Activated CD4-positive, alpha-beta T cell treated with anti-CD3 and anti-CD28 coated beads, Interleukin-2, amount 10 ng/mL, durations not matched to agents 24 days and 14 days (primary cell): ENCODE results near the gene CNDP1. TPM values are rescaled to one million over a fixed set of nuclear protein-coding genes. Genes with fewer than 3 reads are reported as not detected.

Experiments used
- DNase-seq: peaks from one replicate; pipeline ENCODE4 v3.0.0; 2022
- H3K27ac Mint-ChIP-seq: one replicate; pipeline ENCODE4 v1.8.0; 2022; ENCODE audit warnings: mild to moderate bottlenecking, mixed read lengths
- H3K27me3 Mint-ChIP-seq: one replicate; pipeline ENCODE4 v1.8.0; 2022; ENCODE audit warnings: mixed read lengths
- H3K36me3 Mint-ChIP-seq: one replicate; pipeline ENCODE4 v1.8.0; 2022; ENCODE audit warnings: low read depth, mild to moderate bottlenecking, mixed read lengths
- H3K4me1 Mint-ChIP-seq: one replicate; pipeline ENCODE4 v1.8.0; 2021; ENCODE audit warnings: mixed read lengths
- H3K4me3 Mint-ChIP-seq: one replicate; pipeline ENCODE4 v1.8.0; 2022; ENCODE audit warnings: mild to moderate bottlenecking, moderate library complexity, mixed read lengths
- H3K9me3 Mint-ChIP-seq: one replicate; pipeline ENCODE4 v1.8.0; 2021; ENCODE audit warnings: mixed read lengths
- intact Hi-C: fragments of 100-400 bp; cut with micrococcal nuclease; formaldehyde crosslinking; loops from one replicate; pipeline ENCODE4 v1.15.1; 2023
- total RNA-seq: library from RNA; stranded (reverse); gene quantifications from 2 replicates; pipeline ENCODE4 v1.2.3, GENCODE V29; 2022

CNDP1 gene
- total RNA-seq, 1 donor from 2014 or later = not detected

DNA sequence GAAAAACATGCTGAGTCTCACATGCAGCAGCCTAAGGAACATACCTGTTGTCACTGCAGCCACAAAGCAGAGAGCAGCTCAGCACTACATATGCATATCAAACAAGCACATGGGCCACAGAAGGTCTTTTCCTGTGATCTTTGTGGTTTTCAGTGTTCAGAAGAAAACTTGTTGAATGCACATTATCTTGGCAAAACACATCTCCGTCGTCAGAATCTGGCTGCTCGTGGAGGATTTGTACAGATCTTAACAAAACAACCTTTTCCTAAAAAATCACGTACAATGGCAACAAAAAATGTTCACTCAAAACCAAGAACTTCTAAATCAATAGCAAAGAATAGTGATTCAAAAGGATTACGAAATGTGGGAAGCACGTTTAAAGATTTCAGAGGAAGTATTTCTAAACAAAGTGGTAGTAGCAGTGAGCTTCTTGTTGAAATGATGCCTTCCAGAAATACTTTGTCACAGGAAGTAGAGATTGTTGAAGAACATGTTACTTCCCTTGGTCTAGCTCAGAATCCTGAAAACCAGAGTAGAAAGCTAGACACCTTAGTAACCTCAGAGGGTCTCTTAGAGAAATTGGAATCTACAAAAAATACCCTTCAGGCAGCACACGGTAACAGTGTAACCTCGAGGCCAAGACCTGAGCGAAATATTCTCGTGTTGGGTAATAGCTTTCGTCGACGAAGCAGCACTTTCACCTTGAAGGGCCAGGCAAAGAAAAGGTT is 97.5 kb downstream of the CNDP1 start:
- intact Hi-C loops = loop anchor here (2.0 to 10.0 kb wide), 2 partner anchors 35 to 443 kb away; partner anchors contain the start of gene ZNF407
- H3K4me3 Mint-ChIP-seq = peak overlapping the region; percentile 83
- no peaks in the 10 kb centered on the region for H3K27me3 Mint-ChIP-seq
- H3K4me1 Mint-ChIP-seq = peaks cover 38% of the 10 kb centered on the region
- peaks cover 36% of the 10 kb centered on the region for H3K36me3 Mint-ChIP-seq
- H3K9me3 Mint-ChIP-seq = no peaks in the 10 kb centered on the region
- H3K27ac Mint-ChIP-seq = peak overlapping the region; percentile 94
- peak; percentile 81 for DNase-seq

DNA sequence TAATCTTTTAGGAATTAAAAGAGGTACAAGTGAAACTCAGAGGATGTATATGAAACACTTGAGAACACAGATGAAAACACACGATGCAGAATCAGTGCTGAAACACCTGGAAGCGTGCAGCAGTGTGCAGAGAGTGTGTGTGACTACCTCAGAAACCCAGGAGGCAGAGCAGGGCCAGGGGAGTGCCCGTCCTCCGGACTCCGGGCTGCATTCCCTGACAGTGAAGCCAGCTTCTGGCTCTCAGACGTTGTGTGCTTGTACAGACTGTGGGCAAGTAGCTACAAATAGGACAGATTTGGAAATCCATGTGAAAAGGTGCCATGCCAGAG is 98.0 kb downstream of the CNDP1 start:
- H3K27me3 Mint-ChIP-seq = no peaks in the 10 kb centered on the region
- H3K27ac Mint-ChIP-seq = peak overlapping the region; percentile 94
- H3K36me3 Mint-ChIP-seq = peaks cover 36% of the 10 kb centered on the region
- intact Hi-C loops = loop anchor here (10.0 kb wide), 1 partner anchor 442 kb away; no protein-coding TSS in a partner anchor
- no peaks in the 10 kb centered on the region for H3K9me3 Mint-ChIP-seq
- H3K4me3 Mint-ChIP-seq = peak overlapping the region; percentile 83
- peaks cover 35% of the 10 kb centered on the region for H3K4me1 Mint-ChIP-seq
- DNase-seq = no peak

DNA sequence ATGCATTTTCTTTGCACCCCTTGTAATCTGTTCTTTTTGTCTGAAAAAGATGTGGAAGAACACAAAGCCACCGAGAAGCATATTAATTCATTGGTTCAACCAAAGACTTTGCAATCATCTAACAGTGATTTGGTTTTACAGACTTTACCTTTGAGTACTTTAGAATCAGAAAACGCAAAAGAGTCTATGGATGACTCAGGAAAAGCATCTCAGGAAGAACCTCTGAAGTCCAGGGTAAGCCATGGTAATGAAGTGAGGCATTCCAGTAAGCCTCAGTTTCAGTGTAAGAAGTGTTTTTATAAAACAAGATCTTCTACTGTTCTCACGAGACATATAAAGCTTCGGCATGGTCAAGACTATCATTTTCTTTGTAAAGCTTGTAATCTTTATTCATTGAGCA is 98.6 kb downstream of the CNDP1 start:
- H3K4me3 Mint-ChIP-seq = peak overlapping the region; percentile 83
- no peaks in the 10 kb centered on the region for H3K9me3 Mint-ChIP-seq
- peaks cover 30% of the 10 kb centered on the region for H3K4me1 Mint-ChIP-seq
- no peak for DNase-seq
- peak overlapping the region; percentile 94 for H3K27ac Mint-ChIP-seq
- intact Hi-C loops = loop anchor here (10.0 kb wide), 1 partner anchor 442 kb away; no protein-coding TSS in a partner anchor
- no peaks in the 10 kb centered on the region for H3K27me3 Mint-ChIP-seq
- peaks cover 38% of the 10 kb centered on the region for H3K36me3 Mint-ChIP-seq

DNA sequence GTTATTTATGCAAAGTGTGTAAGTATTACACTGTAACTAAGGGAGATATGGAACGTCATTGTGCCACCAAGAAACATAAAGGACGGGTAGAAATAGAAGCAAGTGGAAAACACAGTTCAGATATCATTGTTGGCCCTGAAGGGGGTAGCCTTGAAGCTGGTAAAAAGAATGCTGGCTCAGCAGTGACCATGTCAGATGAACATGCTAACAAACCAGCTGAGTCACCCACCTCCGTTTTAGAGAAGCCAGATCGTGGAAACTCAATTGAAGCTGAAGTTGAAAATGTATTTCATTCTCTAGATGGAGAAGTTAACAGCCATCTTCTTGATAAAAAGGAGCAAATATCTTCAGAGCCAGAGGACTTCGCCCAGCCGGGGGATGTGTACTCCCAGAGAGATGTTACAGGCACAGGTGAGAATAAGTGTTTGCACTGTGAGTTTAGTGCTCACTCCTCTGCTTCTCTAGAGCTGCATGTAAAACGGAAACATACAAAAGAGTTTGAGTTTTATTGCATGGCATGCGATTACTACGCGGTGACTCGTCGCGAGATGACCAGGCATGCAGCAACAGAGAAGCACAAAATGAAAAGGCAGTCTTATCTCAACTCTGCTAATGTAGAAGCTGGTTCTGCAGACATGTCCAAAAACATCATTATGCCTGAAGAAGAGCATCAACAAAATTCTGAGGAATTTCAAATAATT is 99.5 kb downstream of the CNDP1 start:
- no peak for DNase-seq
- intact Hi-C loops = loop anchor here (10.0 kb wide), 1 partner anchor 441 kb away; no protein-coding TSS in a partner anchor
- Mint-ChIP-seq H3K27ac (no peak overlapping the region), H3K9me3 (no peaks in the 10 kb centered on the region), H3K36me3 (peaks cover 41% of the 10 kb centered on the region), H3K27me3 (no peaks in the 10 kb centered on the region), H3K4me3 (no peak overlapping the region), H3K4me1 (peaks cover 30% of the 10 kb centered on the region)

DNA sequence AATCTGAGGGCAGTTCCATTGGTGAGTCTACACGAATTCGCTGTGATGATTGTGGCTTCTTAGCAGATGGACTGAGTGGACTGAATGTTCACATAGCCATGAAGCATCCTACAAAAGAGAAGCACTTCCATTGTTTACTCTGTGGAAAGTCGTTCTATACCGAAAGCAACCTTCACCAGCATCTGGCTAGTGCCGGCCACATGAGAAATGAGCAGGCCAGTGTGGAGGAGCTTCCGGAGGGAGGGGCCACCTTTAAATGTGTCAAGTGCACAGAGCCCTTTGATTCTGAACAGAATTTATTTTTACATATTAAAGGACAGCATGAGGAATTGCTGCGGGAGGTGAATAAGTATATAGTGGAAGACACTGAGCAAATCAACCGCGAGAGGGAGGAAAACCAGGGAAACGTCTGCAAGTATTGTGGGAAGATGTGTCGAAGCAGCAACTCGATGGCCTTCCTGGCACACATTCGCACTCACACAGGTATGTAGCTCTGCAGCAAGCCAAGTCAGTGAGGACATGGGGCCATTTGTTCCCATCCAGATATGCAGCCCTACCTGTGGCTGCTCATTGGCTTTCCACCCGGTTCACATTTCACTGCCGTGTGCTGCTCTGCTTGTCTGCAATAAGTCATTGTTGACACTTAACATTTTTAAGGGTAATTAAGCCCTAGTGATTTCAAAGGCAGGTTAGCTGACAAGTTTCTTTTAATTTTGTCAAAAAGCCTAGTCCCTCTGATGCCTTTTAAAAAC is 101.1 kb downstream of the CNDP1 start:
- intact Hi-C loops = loop anchor here (10.0 kb wide), 1 partner anchor 439 kb away; no protein-coding TSS in a partner anchor
- Mint-ChIP-seq H3K36me3 (peaks cover 43% of the 10 kb centered on the region), H3K27ac (no peak overlapping the region), H3K4me1 (peaks cover 29% of the 10 kb centered on the region), H3K9me3 (no peaks in the 10 kb centered on the region), H3K4me3 (no peak overlapping the region), H3K27me3 (no peaks in the 10 kb centered on the region)
- no peak for DNase-seq

Other genes starting within 250 kb of the CNDP1 start
- 34.8 and 40.7 TPM in 2 replicates for gene CYB5A, start 242.5 kb upstream of the CNDP1 start, total RNA-seq
- not detected in 2 replicates for gene C18orf63, start 218.7 kb upstream of the CNDP1 start, total RNA-seq
- not detected in 2 replicates for gene DIPK1C, start 77.2 kb upstream of the CNDP1 start, total RNA-seq
- 160 and 177 TPM in 2 replicates for gene CNDP2, start 38.1 kb upstream of the CNDP1 start, total RNA-seq
- gene ZNF407, start 63.4 kb downstream of the CNDP1 start, total RNA-seq = 17.8 and 18.1 TPM in 2 replicates